ENCODE results near the gene KIF20B. TPM values are rescaled to one million over a fixed set of nuclear protein-coding genes. Genes with fewer than 3 reads are reported as not detected.

The KIF20B gene
- total RNA-seq, 2 experiments from 2014 or later: 25.0 to 87.0 TPM

DNA sequence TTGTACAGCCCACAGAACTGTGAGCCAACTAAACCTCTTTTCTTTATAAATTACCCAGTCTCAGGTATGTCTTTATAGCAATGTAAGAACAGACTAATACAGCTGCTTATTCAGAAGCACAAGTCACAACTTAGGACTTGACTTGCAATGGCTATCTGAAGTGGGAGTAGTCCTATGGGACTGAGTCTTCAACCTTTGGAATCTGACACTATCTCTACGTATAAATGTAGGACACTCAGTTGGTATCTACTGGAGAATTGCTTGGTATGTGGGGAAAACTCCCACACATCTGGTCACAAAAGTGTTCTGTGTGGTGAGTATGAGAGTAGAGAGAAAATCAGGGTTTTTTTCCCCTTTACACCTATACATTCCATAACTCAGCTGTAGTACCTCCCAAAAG is 44.1 kb upstream of the KIF20B start:
- DNase-seq (ENCODE audit: low spot score): no peak
- TF ChIP-seq, protein P1, sequence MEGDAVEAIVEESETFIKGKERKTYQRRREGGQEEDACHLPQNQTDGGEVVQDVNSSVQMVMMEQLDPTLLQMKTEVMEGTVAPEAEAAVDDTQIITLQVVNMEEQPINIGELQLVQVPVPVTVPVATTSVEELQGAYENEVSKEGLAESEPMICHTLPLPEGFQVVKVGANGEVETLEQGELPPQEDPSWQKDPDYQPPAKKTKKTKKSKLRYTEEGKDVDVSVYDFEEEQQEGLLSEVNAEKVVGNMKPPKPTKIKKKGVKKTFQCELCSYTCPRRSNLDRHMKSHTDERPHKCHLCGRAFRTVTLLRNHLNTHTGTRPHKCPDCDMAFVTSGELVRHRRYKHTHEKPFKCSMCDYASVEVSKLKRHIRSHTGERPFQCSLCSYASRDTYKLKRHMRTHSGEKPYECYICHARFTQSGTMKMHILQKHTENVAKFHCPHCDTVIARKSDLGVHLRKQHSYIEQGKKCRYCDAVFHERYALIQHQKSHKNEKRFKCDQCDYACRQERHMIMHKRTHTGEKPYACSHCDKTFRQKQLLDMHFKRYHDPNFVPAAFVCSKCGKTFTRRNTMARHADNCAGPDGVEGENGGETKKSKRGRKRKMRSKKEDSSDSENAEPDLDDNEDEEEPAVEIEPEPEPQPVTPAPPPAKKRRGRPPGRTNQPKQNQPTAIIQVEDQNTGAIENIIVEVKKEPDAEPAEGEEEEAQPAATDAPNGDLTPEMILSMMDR (conservative IDR thresholded peaks at IDR 0.05; ENCODE audit: low read length): no peak
- TF ChIP-seq EZH2phosphoT487 (IDR thresholded peaks at IDR 0.05; ENCODE audit: borderline replicate concordance, low read depth, low read length): no peak
- Histone ChIP-seq H3K4me1 (ENCODE audit: insufficient read depth, low read length, poor library complexity, severe bottlenecking) (peaks cover 25% of the 10 kb centered on the region), H3K36me3 (ENCODE audit: insufficient read depth, low read length) (no peaks in the 10 kb centered on the region), H4K20me1 (ENCODE audit: insufficient read depth, low read length) (no peaks in the 10 kb centered on the region), H3K79me2 (ENCODE audit: insufficient read depth, low read depth, low read length) (no peaks in the 10 kb centered on the region), H3K4me2 (ENCODE audit: low read length) (no peak overlapping the region), H3K27ac (ENCODE audit: low read depth, low read length, poor library complexity, severe bottlenecking) (no peak overlapping the region), H3K9me3 (ENCODE audit: low read length) (no peaks in the 10 kb centered on the region), H2AFZ (ENCODE audit: low read length) (no peak overlapping the region), H3K4me3 (ENCODE audit: low read depth, low read length, poor library complexity, severe bottlenecking) (no peak overlapping the region), H3K9me2 (ENCODE audit: insufficient read depth, low read length) (no peaks in the 10 kb centered on the region)
- ChIA-PET POLR2A (no interaction called here), CTCF (ENCODE audit: unreplicated experiment) (no interaction called here)
- BruUV-seq (replicated peaks): no TSS peak
- intact Hi-C loops (cut with micrococcal nuclease; ENCODE audit: unreplicated experiment): no loop called here

DNA sequence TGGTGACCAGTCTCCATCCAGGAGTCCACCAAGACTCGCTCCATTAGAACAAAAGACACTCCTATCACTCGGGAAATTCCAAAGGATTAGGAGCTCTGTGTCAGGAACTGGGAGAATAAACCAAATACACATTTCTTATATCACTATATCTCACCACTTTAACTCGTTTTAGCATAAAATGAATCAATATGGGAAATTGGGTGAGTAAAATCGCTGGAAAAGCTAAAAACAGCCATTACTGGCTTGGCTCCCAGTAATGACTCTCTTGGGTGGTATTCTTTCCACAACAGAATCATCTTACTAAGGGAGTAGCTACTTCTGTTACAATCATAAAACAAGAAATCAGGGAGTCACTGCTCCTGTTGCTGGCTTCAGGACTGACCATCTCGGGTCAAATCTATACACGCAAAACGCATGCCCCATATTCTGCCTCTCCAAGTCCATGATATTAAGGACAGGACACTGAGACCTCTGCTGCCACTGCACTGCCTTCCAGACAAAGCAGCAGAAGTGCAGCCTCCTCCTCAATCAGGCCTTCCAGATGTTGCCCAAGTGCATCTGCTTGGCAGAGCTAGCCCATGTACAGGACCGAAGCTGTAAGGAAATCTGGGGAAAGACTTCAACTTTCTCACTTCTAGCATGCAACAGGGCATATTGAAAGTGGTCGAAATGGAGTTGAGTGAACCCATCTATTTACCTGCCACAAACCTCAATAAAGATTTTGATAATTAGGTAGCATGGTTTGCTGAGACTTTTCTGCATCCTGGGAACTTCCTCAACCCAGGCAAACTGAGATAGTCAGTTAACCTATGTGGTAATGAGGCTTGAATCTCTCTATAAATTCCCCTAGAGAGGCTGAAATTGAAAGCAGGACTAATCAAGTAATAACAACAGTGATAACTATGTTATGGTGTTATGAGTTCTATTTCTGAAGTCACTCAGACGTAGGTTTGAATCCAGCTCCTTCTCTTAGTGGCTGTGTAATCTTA is 42.0 kb upstream of the KIF20B start:
- no peaks in the 10 kb centered on the region for H3K36me3 ChIP-seq (ENCODE audit: insufficient read depth, low read length)
- DNase-seq (ENCODE audit: low spot score): no peak
- no peaks in the 10 kb centered on the region for H4K20me1 ChIP-seq (ENCODE audit: insufficient read depth, low read length)
- TF ChIP-seq, protein P1 (conservative IDR thresholded peaks at IDR 0.05; ENCODE audit: low read length): no peak
- TF ChIP-seq EZH2phosphoT487 (IDR thresholded peaks at IDR 0.05; ENCODE audit: borderline replicate concordance, low read depth, low read length): no peak
- no peak overlapping the region for H3K4me2 ChIP-seq (ENCODE audit: low read length)
- no peak overlapping the region for H3K27ac ChIP-seq (ENCODE audit: low read depth, low read length, poor library complexity, severe bottlenecking)
- H3K4me3 ChIP-seq (ENCODE audit: low read depth, low read length, poor library complexity, severe bottlenecking): no peak overlapping the region
- BruUV-seq (replicated peaks): no TSS peak
- ChIA-PET CTCF (ENCODE audit: unreplicated experiment) (interaction anchor here (0.5 kb wide), 1 partner anchor 13 kb away, joined by 3 read pairs; no protein-coding TSS in a partner anchor), POLR2A (interaction anchor here (0.7 to 2.4 kb wide), 5 partner anchors 9 to 201 kb away, joined by 3 to 12 read pairs (median 3); no protein-coding TSS in a partner anchor)
- intact Hi-C loops (cut with micrococcal nuclease; ENCODE audit: unreplicated experiment): no loop called here
- H3K79me2 ChIP-seq (ENCODE audit: insufficient read depth, low read depth, low read length): no peaks in the 10 kb centered on the region
- no peaks in the 10 kb centered on the region for H3K9me2 ChIP-seq (ENCODE audit: insufficient read depth, low read length)
- H3K9me3 ChIP-seq (ENCODE audit: low read length): no peaks in the 10 kb centered on the region
- peaks cover 8% of the 10 kb centered on the region for H3K4me1 ChIP-seq (ENCODE audit: insufficient read depth, low read length, poor library complexity, severe bottlenecking)
- no peak overlapping the region for H2AFZ ChIP-seq (ENCODE audit: low read length)

DNA sequence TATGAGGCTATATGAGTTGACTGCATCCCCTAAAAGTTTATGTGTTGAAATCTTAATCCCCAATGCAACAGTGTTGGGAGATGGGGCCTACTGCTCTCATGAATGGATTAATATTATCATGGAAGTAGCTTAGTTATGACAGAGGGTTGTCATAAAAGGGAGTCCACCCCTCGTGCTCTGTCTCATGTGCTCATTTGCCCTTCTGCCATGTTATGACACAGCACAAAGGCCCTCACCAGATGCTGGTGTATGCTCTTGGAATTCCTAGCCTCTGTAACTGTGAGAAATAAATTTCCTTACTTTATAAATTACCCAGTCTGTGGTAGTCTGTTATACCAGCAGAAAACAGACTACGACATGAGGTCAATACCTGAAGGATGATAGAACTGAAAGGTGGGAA is 38.8 kb upstream of the KIF20B start:
- Histone ChIP-seq H3K79me2 (ENCODE audit: insufficient read depth, low read depth, low read length) (no peaks in the 10 kb centered on the region), H3K9me2 (ENCODE audit: insufficient read depth, low read length) (no peaks in the 10 kb centered on the region), H3K9me3 (ENCODE audit: low read length) (no peaks in the 10 kb centered on the region), H3K27ac (ENCODE audit: low read depth, low read length, poor library complexity, severe bottlenecking) (no peak overlapping the region), H3K36me3 (ENCODE audit: insufficient read depth, low read length) (no peaks in the 10 kb centered on the region), H4K20me1 (ENCODE audit: insufficient read depth, low read length) (no peaks in the 10 kb centered on the region), H3K4me2 (ENCODE audit: low read length) (no peak overlapping the region), H3K4me3 (ENCODE audit: low read depth, low read length, poor library complexity, severe bottlenecking) (no peak overlapping the region), H3K4me1 (ENCODE audit: insufficient read depth, low read length, poor library complexity, severe bottlenecking) (no peaks in the 10 kb centered on the region), H2AFZ (ENCODE audit: low read length) (no peak overlapping the region)
- TF ChIP-seq, protein P1 (conservative IDR thresholded peaks at IDR 0.05; ENCODE audit: low read length): no peak
- no peak for TF ChIP-seq EZH2phosphoT487 (IDR thresholded peaks at IDR 0.05; ENCODE audit: borderline replicate concordance, low read depth, low read length)
- BruUV-seq (replicated peaks): no TSS peak
- CTCF ChIA-PET (ENCODE audit: unreplicated experiment): no interaction called here
- intact Hi-C loops (cut with micrococcal nuclease; ENCODE audit: unreplicated experiment): no loop called here
- DNase-seq (ENCODE audit: low spot score): no peak
- POLR2A ChIA-PET: interaction anchor here (1.0 to 3.0 kb wide), 3 partner anchors 11 to 32 kb away, joined by 5 to 9 read pairs (median 7); no protein-coding TSS in a partner anchor

All from OCI-LY7 (cell line).